DND-41 (cell line): ENCODE results near the gene NUP50.

Experiments used
- ATAC-seq: fragments of 200-7000 bp; cut with Tn5 transposase; 3 replicates; pipeline ENCODE4 v1.9.1; 2021; ENCODE audit warnings: low read depth; ENCODE audit not compliant: insufficient read depth
- DNase-seq: peaks from one replicate; pipeline ENCODE4 v3.0.0-alpha.2; 2020
- H2AFZ ChIP-seq: 2 replicates; pipeline ENCODE4 v1.6.0; 2012; ENCODE audit warnings: low read depth, low read length
- H3K27ac ChIP-seq: 2 replicates; pipeline ENCODE4 v1.5.1; 2012; ENCODE audit warnings: low read length, inconsistent platforms
- H3K27me3 ChIP-seq: fragments of 200-600 bp; sonication (generic); 2 replicates; pipeline ENCODE4 v1.6.0; 2012; ENCODE audit warnings: low read length, mild to moderate bottlenecking, inconsistent platforms; ENCODE audit not compliant: insufficient read depth, poor library complexity
- H3K36me3 ChIP-seq: 2 replicates; pipeline ENCODE4 v1.5.1; 2012; ENCODE audit warnings: low read length, inconsistent platforms; ENCODE audit not compliant: insufficient read depth
- H3K4me1 ChIP-seq: 2 replicates; pipeline ENCODE4 v1.5.1; 2012; ENCODE audit warnings: mild to moderate bottlenecking, low read length; ENCODE audit not compliant: insufficient read depth
- H3K4me2 ChIP-seq: 2 replicates; pipeline ENCODE4 v1.6.0; 2012; ENCODE audit warnings: mild to moderate bottlenecking, moderate library complexity, low read length, inconsistent platforms; ENCODE audit not compliant: insufficient read depth
- H3K4me3 ChIP-seq, 2 experiments: fragments of 200-600 bp in 1 of 2; shearing (Covaris generic) in 1 of 2; 2 replicates each; pipeline ENCODE4 v1.5.1; 2012 to 2016; ENCODE audit warnings: inconsistent platforms in 2 of 2, low read length in 2 of 2, mild to moderate bottlenecking in 2 of 2, low read depth in 1 of 2, moderate library complexity in 1 of 2
- H3K79me2 ChIP-seq: 2 replicates; pipeline ENCODE4 v1.6.0; 2012; ENCODE audit warnings: low read length, inconsistent platforms; ENCODE audit not compliant: insufficient read depth
- H3K9ac ChIP-seq: 2 replicates; pipeline ENCODE4 v1.6.0; 2012; ENCODE audit warnings: low read depth, mild to moderate bottlenecking, inconsistent platforms, low read length, moderate library complexity
- H3K9me3 ChIP-seq: 2 replicates; pipeline ENCODE4 v1.5.1; 2012; ENCODE audit warnings: low read length, moderate library complexity, mild to moderate bottlenecking, inconsistent platforms; ENCODE audit not compliant: insufficient read depth, severe bottlenecking
- H4K20me1 ChIP-seq: 2 replicates; pipeline ENCODE4 v1.6.0; 2012; ENCODE audit warnings: low read length; ENCODE audit not compliant: insufficient read depth
- CTCF ChIP-seq: IDR thresholded peaks from 2 replicates; pipeline ENCODE4 v1.5.1; 2012; ENCODE audit warnings: borderline replicate concordance, low read length, moderate library complexity, mild to moderate bottlenecking; ENCODE audit not compliant: poor library complexity, severe bottlenecking; ENCODE audit errors: extremely low read depth
- EZH2 ChIP-seq: IDR thresholded peaks from 3 replicates; pipeline ENCODE4 v1.6.1; 2012; ENCODE audit warnings: borderline replicate concordance, low read depth, mild to moderate bottlenecking, moderate library complexity, low read length, inconsistent platforms; ENCODE audit not compliant: severe bottlenecking

The NUP50 gene

GRCh38 chr22:45163451-45164269 is at the start of gene NUP50:
NUP50 (plus strand) TSS chr22:45163925; CDS start chr22:45168178, 4,253 bp downstream.
- Histone ChIP-seq H3K4me2 (peak within 1 kb of the TSS; percentile 76), H2AFZ (peak within 1 kb of the TSS; percentile 92), H3K27ac (peak within 1 kb of the TSS; percentile 90), H3K4me1 (peaks cover 66% of the 10 kb centered on the region), H4K20me1 (peaks cover 41% of the 10 kb centered on the region), H3K9ac (peak within 1 kb of the TSS; percentile 82), H3K79me2 (peaks cover 95% of the 10 kb centered on the region), H3K9me3 (no peaks in the 10 kb centered on the region), H3K36me3 (peaks cover 33% of the 10 kb centered on the region), H3K4me3 (peak within 1 kb of the TSS; percentile 87 to 90), H3K27me3 (no peaks in the 10 kb centered on the region)
- peak; percentile 76 for ATAC-seq
- peak; percentile 95 for DNase-seq
- TF ChIP-seq CTCF (no peak), EZH2 (no peak)

- Histone ChIP-seq H3K27ac (no peak overlapping the region), H3K4me2 (no peak overlapping the region), H3K36me3 (no peaks in the 10 kb centered on the region), H3K79me2 (no peaks in the 10 kb centered on the region), H2AFZ (no peak overlapping the region), H3K27me3 (no peaks in the 10 kb centered on the region), H3K4me1 (no peaks in the 10 kb centered on the region), H3K9ac (no peak overlapping the region), H4K20me1 (no peaks in the 10 kb centered on the region), H3K9me3 (no peaks in the 10 kb centered on the region), H3K4me3 (no peak overlapping the region)
- no peak for ATAC-seq
- no peak for DNase-seq
- TF ChIP-seq EZH2: no peak
- no peak for TF ChIP-seq CTCF
Measured at GRCh38 chr22:45120440-45120839, 43.3 kb upstream of the NUP50 start.

GRCh38 chr22:45120931-45121330 is 42.8 kb upstream of the NUP50 start:
- Histone ChIP-seq H3K4me2 (no peak overlapping the region), H3K36me3 (no peaks in the 10 kb centered on the region), H3K79me2 (no peaks in the 10 kb centered on the region), H3K27ac (no peak overlapping the region), H3K9ac (no peak overlapping the region), H3K4me3 (no peak overlapping the region), H4K20me1 (no peaks in the 10 kb centered on the region), H2AFZ (no peak overlapping the region), H3K9me3 (no peaks in the 10 kb centered on the region), H3K4me1 (no peaks in the 10 kb centered on the region), H3K27me3 (no peaks in the 10 kb centered on the region)
- DNase-seq: no peak
- TF ChIP-seq CTCF (no peak), EZH2 (no peak)
- ATAC-seq: no peak
